Measurements from ENCODE around the gene ALAS1. TPM values are rescaled to one million over a fixed set of nuclear protein-coding genes. Genes with fewer than 3 reads are reported as not detected.

ALAS1 gene
- total RNA-seq, 1 experiment from 2014 or later = 29.2 TPM

DNA sequence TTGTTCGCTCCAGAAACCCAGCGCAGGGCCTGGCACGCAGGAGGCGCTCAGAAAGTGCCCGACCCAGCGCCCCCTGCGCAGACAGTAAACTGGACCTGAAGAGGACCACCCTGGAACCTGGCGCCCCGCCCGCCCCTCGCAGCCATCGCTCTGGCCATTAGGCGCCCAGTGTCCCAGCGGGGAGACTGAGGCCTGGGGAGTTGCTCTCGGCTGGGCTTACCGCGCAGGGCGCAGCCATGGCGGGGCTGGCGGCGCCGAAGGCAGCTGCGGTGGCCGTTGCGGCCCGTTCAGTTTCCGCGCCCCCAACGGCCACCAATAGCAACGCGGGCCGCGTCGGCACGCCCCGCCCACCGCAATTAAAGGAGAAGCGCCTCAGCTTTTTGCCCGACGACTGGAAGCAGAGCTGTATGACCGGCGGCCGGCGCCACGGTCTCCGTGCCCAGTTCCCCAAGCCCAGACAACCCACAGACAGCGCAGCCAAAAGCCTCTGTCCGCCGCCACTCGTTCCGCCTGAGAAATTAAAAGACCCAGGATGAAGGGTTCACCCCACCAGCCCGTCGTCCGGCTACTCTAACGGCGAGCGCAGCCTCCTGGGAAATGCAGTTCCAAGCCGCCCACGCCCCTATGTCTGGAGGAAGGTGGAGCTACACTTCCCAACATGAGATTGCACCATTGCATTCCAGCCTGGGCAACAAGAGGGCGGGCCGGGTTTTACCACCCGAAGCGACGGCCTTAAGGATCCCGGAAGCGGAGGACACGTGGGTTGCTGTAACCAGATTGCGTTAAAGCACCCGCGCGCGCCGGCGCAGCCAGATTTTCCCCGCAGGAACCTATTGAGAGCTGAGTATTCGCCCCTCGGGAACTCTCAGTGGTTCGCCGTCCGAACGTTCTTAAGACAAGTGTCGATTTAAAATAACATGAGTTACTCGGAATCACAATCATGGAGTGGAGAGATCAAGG is 43.5 kb upstream of the ALAS1 start, which contains the start of gene POC1A:
Gene POC1A, minus strand, starts transcription at position 289 of the 960 bp plus-strand sequence. Its CDS starts 51 bp downstream, at position 238.
- Mint-ChIP-seq H3K9me3 (ENCODE audit: unreplicated experiment) (no peaks in the 10 kb centered on the region), H3K4me1 (ENCODE audit: insufficient read depth, unreplicated experiment) (peaks cover 10% of the 10 kb centered on the region), H3K36me3 (ENCODE audit: insufficient read depth, unreplicated experiment) (peaks cover 17% of the 10 kb centered on the region), H3K27ac (ENCODE audit: low read depth, unreplicated experiment) (peak within 1 kb of the TSS; percentile 96), H3K27me3 (ENCODE audit: insufficient read depth, unreplicated experiment) (no peaks in the 10 kb centered on the region), H3K4me3 (ENCODE audit: unreplicated experiment) (peak within 1 kb of the TSS; percentile 93)
- no TSS peak for BruUV-seq (replicated peaks)
- POLR2A ChIA-PET = interaction anchor here (0.7 to 2.1 kb wide), 30 partner anchors 8 to 655 kb away, joined by 3 to 14 read pairs (median 4); partner anchors contain the start of genes ABHD14B, ACY1, DUSP7 and GLYCTK
- intact Hi-C loops (cut with micrococcal nuclease) = loop anchor here (2.0 to 5.0 kb wide), 3 partner anchors 44 to 183 kb away; partner anchors contain the start of gene ALAS1
- DNase-seq (ENCODE audit: unreplicated experiment) = peak; percentile 99
- CTCF ChIA-PET = interaction anchor here (0.5 to 2.0 kb wide), 11 partner anchors 9 to 1808 kb away, joined by 3 to 9 read pairs (median 5); partner anchors contain the start of gene ACY1
- TF ChIP-seq, protein P1, sequence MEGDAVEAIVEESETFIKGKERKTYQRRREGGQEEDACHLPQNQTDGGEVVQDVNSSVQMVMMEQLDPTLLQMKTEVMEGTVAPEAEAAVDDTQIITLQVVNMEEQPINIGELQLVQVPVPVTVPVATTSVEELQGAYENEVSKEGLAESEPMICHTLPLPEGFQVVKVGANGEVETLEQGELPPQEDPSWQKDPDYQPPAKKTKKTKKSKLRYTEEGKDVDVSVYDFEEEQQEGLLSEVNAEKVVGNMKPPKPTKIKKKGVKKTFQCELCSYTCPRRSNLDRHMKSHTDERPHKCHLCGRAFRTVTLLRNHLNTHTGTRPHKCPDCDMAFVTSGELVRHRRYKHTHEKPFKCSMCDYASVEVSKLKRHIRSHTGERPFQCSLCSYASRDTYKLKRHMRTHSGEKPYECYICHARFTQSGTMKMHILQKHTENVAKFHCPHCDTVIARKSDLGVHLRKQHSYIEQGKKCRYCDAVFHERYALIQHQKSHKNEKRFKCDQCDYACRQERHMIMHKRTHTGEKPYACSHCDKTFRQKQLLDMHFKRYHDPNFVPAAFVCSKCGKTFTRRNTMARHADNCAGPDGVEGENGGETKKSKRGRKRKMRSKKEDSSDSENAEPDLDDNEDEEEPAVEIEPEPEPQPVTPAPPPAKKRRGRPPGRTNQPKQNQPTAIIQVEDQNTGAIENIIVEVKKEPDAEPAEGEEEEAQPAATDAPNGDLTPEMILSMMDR (IDR thresholded peaks at IDR 0.05; ENCODE audit: unreplicated experiment) = no peak

DNA sequence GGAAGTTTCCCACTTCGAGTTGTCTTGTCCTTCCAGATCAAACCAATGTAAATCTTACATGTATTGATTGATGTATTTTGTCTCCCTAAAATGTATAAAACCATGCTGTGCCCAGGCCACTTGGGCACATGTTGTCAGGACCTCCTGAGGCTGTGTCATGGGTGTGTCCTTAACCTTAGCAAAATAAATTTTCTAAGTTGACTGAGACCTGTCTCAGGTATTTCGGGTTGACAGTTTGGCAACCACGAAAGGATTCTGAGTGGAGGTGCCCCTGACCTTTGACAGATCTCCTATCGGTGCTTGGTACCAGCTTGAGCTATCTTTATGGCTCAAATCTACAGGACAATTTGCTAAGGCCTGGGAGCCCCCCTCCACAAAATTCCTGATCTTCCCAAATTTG is 42.0 kb upstream of the ALAS1 start:
- Mint-ChIP-seq H3K36me3 (ENCODE audit: insufficient read depth, unreplicated experiment) (peaks cover 8% of the 10 kb centered on the region), H3K4me3 (ENCODE audit: unreplicated experiment) (no peak overlapping the region), H3K9me3 (ENCODE audit: unreplicated experiment) (no peaks in the 10 kb centered on the region), H3K27me3 (ENCODE audit: insufficient read depth, unreplicated experiment) (no peaks in the 10 kb centered on the region), H3K27ac (ENCODE audit: low read depth, unreplicated experiment) (peak overlapping the region; percentile 42), H3K4me1 (ENCODE audit: insufficient read depth, unreplicated experiment) (peaks cover 10% of the 10 kb centered on the region)
- ChIA-PET POLR2A (interaction anchor here (2.1 kb wide), 1 partner anchor 9 kb away, joined by 7 read pairs; no protein-coding TSS in a partner anchor), CTCF (interaction anchor here (1.1 kb wide), 3 partner anchors 7 to 155 kb away, joined by 4 to 5 read pairs (median 5); no protein-coding TSS in a partner anchor)
- intact Hi-C loops (cut with micrococcal nuclease) = loop anchor here (2.0 kb wide), 2 partner anchors 43 to 61 kb away; partner anchors contain the start of gene ALAS1
- TF ChIP-seq, protein P1 (IDR thresholded peaks at IDR 0.05; ENCODE audit: unreplicated experiment) = no peak
- DNase-seq (ENCODE audit: unreplicated experiment) = no peak
- no TSS peak for BruUV-seq (replicated peaks)

DNA sequence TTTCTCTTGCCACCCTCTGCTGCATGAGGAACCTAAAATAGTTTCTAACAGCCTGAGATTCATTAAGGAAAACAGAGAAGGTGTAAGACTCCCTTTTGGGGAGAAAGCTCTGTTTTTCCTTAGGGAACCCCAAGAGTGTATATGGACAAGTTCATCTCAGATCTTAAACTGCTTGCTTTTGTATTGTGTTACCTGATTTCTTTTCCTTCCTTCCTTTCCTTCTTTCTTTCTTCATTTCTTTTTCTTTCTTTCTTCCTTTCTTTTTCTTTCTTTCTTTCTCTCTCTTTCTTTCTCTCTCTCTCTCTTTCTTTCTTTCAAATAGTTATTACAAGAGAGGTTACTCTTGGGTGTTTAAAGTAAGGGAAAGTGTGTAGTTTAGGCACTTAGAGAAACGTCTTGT is 38.5 kb upstream of the ALAS1 start:
- H3K27ac Mint-ChIP-seq (ENCODE audit: low read depth, unreplicated experiment) = no peak overlapping the region

More for the DNA sequence above, 38.5 kb upstream of the ALAS1 start:
- H3K27me3 Mint-ChIP-seq (ENCODE audit: insufficient read depth, unreplicated experiment) = no peaks in the 10 kb centered on the region
- H3K4me1 Mint-ChIP-seq (ENCODE audit: insufficient read depth, unreplicated experiment) = no peaks in the 10 kb centered on the region
- CTCF ChIA-PET = interaction anchor here (1.2 kb wide), 1 partner anchor 36 kb away, joined by 4 read pairs; no protein-coding TSS in a partner anchor
- no peak for DNase-seq (ENCODE audit: unreplicated experiment)
- TF ChIP-seq, protein P1 (IDR thresholded peaks at IDR 0.05; ENCODE audit: unreplicated experiment) = no peak
- intact Hi-C loops (cut with micrococcal nuclease) = no loop called here
- POLR2A ChIA-PET = no interaction called here
- H3K4me3 Mint-ChIP-seq (ENCODE audit: unreplicated experiment) = no peak overlapping the region
- H3K9me3 Mint-ChIP-seq (ENCODE audit: unreplicated experiment) = no peaks in the 10 kb centered on the region
- peaks cover 6% of the 10 kb centered on the region for H3K36me3 Mint-ChIP-seq (ENCODE audit: insufficient read depth, unreplicated experiment)
- no TSS peak for BruUV-seq (replicated peaks)

All from MCF 10A (cell line).